ENCODE results near the gene SLC39A11.
"Not testable (repeated sequence)": the region's sequence is repeated elsewhere in the genome, so short reads cannot be mapped to it uniquely, and the experiment has no call there.

Gene SLC39A11, protein sequence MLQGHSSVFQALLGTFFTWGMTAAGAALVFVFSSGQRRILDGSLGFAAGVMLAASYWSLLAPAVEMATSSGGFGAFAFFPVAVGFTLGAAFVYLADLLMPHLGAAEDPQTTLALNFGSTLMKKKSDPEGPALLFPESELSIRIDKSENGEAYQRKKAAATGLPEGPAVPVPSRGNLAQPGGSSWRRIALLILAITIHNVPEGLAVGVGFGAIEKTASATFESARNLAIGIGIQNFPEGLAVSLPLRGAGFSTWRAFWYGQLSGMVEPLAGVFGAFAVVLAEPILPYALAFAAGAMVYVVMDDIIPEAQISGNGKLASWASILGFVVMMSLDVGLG

DNA sequence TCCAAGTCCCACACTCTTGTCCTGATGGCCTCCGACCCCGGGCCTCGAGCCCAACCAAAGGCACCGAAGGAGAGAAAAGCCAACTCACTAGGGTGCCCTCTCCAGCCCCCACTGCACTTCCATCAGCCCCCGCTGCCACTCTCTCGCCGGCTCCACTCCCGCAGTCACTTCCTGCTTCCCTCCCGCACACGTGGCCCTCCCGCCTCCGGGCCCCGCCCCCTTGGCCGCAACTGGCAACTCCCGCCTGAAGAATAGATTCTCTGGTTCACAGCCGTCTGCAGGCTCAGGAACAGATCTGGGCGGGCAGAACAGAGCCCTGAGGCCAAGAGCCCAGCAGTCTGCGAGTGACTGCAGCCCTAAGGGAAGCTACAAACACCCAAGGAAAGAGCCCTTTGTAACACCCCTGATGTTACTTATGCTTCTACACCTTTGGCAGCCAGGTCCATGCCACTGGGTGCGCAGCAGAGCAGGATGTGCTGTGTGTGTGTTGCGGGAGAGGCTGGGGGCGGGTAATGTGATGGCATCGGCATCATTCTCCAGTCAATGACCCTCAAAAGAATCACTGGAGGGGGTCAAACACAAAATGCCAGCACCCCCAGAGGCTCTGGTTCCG is at the start of gene SLC39A11:
SLC39A11 (minus strand) TSS at position 166 of the 613 bp plus-strand sequence. CDS start 3,924 bp downstream, outside the sequence.
- peak; percentile 98 for DNase-seq

DNA sequence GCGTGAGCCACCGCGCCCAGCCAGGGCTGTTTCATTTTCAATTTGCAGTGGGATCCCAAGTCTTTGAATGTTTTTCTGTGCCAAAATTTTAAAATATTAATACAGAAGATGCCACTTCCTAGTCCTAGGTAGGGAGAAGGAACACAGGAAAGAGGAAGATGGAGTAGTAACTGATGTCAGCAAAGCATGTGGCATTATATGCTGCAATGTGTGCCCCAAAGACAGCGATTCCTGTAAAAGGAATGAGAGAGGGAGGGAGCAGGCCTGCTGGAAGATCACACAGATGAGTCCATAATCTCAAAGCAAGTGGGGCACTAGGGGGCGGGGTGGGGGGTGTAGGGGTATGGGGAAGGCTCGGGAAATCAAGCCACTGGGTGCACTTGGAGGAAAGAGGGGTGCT is 48.9 kb upstream of the SLC39A11 start:
- peak; percentile 47 for DNase-seq

DNA sequence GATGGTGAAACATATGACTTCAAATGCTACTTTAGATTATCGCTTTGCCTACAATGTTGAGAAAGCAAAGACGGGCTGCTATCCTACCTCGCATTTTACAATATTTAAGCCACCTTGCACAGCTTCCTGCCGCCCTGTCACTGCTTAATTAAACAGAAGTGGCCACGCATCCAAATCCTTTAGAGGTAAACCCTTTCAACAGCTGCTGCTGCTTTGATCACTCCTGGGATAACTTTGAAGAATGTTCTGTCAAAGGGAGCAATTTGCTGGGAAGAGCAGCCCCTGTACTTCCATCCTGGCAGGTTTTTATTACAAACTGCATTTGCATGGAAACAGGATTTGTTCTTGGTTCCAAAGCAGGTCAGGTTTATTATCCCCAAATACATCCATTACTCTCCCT is 48.1 kb upstream of the SLC39A11 start:
- DNase-seq = peak; percentile 98

DNA sequence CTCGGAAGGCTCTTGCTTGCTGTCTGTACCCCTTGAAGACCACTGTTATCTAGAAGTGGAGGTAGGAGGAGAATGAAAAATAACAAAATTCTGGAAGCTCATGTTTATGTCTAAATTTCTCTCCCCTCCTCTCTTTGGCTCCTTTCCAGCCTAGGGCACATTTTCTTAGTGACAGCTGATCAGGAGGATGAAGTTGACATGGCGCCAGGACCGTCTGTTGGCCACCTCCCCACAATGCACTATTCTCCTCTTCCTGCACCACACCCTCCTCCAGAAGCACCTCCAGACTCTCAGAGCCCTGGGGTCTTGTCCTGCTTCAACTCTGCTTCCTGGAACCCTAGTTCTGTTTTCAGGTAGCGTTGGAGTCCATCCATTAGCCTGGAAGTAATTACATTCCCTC is 46.8 kb upstream of the SLC39A11 start:
- DNase-seq = peak; percentile 35

DNA sequence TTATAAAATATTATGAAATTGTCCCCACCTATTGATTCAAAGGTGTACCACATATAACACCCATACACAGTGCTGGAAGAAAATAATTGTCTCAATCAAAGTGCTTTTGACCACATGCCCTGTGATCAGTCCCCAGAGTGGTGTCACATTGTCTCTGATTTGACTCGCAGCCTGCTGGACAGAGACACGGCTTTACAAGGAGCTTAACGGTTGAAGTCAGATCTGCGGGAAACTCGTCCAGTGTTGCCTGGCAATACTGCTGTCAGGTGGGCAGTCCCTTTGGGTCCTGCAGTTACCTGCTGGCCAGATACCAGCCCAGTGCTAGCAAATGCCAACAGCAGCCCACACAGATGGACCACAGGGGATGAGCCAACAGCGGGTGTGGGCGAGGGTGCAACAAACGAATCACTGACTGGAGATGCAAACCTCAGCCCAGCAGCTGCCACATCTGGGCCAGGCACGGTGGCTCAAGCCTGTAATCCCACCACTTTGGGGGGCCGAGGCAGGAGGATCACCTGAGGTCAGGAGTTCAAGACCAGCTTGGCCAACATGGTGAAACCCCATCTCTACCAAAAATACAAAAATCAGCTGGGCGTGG is 46.2 kb upstream of the SLC39A11 start:
- peak; percentile 82 for DNase-seq

DNA sequence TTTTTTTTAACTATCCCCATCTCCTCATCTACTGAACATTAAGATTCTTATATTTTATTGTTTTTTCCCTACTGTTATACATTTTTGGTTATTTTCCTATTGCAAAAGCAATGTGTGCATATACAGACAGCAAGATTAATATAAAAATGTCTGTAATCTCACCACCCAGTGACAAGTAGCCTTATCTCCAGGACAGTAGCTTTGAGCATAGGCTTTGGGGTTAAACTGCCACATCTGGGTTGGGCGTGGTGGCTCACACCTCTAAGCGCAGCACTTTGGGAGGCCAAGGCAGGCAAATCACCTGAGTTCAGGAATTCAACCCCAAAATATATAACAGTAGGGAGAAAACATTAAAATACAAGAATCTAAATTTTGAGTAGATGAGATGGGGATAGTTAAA is 44.9 kb upstream of the SLC39A11 start:
- no peak for DNase-seq

DNA sequence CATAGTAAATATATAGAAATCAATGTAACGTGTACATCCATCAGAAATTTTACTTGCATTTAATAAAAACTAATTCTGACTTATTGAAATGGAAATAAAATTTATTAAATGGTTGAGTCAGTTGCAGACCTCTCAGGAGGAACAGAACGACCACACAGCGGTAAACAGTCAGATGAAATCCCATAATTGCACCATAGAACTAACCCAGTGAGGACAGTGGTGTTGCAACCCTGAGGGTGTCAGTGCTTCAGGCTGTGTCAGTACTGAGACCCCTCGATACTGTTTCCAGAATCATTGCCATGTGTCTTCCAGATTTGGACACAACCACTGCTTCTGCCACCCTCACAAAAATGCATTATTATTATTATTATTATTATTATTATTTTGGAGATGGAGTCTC is 43.3 kb upstream of the SLC39A11 start:
- DNase-seq = no peak

DNA sequence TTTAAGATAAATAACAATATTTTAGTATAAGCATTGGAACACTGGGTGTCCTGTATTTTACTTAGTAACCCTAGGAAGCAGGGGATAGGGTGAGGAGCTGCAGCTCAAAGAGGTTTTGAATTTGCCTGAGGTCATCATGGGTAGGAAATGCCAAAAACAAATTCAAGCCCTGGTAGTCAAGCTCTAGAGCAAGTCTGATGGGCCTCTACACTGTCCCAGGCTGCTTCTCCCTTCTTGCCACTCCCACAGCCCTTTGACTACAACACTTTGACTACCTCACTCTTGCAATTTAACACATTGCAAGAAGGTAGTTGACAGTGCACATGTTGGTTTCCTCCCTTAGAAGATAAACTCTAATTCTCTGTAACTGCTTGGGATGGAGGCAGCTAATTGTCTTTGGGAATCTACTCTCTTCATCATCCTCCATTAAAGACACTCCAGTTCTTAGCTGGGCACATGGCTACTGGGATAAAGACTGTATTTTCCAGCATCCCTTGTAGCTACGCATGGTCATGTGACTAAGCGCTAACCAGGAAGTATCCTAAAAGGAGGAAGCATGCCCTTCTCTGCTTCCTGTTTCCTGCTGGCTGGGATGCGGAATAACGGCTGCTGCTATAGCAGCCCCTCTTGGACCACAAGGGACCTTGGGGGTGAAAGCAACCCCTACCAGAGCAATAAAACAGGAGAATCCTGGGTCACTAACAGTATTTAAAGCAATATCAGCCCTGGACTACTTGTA is 41.6 kb upstream of the SLC39A11 start:
- DNase-seq = peak; percentile 49

DNA sequence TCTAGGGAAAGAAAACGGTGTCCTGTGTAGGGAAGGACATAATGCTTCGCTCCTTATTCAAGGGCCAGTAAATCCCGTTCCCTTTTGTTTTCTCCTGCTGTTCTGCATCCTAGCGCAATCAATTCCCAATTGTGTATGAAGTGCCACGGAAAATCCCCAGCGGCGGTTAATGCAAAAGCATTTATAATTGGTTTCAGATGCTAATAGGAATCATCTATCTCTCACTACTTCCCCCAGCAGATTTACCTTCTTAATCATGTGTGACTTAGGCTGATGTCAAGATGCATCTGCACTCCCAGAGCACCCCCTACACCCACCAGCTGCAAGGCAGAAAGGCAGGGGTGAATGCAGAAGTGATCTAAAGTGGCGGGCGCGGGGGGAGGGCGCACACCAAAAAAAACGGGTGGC is 39.6 kb upstream of the SLC39A11 start:
- DNase-seq = peak; percentile 82

DNA sequence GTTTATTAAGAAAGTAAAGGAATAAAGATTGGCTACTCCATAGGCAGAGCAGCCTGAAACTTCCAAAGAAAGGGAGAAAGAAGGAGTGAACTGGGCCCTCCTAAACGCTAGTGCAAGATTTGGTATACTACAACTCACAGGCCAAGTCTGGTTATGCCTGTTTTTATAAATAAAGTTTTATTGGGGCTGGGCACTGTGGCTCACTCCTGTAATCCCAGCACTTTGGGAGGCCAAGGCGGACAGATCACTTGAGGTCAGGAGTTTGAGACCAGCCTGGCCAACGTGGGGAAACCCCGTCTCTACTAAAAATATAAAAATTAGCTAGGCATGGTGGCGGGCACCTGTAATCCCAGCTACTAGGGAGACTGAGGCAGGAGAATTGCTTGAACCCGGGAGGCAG is 39.0 kb upstream of the SLC39A11 start:
- not testable (repeated sequence) for DNase-seq

DNA sequence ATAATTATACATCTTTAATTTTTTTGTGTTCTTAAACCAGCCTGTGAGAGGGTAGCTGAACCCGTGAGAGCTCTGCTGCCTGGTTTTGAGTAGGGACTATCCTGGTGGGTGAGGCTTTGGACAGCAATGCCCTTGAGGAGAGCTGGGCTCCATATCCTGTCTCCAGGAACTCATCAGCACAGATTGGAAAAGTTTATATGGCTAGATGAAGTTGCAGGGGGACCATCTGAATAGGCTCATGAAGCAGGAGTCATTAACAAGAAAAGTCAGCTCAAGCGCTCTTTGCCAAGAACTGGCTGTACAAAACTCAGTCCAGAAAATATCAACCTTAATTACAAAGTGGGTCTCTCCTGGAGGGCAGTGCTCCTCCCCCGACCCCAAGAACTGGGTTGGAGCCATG is 38.5 kb upstream of the SLC39A11 start:
- DNase-seq = no peak

DNA sequence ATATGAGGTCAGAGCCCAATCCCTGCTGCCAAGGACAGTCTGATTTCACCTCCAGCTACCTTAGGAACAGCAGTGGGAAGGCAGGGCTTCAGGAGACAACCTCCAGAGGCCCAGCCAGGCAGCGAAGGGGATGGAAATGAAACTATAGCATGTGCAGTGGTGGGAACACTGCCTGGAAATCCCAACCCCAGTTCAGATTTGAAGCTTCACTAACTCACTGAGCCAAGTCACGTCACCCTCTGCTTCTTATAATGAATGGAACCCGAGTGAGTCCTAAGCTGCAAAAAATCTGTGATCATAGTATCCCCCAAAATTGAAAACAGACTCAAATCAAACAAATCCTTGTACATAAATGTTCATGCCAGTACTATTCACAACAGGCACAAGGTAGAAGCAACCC is 36.0 kb upstream of the SLC39A11 start:
- no peak for DNase-seq

DNA sequence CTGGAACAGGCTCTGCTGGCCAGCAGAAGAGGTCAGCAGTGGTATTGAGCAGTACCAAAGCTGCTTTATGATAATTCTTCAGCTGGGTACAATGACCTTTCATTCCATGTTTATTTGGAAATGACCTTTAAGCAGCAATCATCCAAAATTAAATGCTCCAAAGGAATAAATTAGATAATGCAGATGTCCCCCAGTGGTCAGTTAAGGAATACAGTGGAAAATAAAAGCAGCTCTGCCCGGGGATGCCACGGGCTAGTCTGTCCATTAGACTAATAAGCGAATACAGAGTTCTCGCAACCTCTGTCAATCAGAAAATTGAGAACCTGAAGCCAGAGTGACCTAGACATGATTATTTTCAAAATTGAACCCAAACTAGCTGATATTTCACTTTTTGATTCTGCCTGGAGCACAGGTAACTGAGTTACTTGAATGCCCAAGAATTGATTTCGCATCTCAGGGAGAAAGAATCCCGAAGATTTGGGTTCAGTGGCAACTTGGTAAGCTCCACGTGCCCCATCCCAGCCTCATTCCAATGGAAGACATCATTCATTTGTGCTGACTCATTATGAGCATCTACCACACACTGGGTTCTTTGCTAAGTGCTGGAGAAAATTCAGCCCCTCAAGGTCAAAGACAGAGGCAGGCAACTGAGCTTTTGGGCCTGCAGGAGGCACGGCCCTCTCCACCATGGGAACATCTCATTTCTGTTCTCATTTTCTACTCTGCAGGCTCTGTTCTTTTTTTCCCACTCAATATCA is 34.4 kb upstream of the SLC39A11 start:
- no peak for DNase-seq

DNA sequence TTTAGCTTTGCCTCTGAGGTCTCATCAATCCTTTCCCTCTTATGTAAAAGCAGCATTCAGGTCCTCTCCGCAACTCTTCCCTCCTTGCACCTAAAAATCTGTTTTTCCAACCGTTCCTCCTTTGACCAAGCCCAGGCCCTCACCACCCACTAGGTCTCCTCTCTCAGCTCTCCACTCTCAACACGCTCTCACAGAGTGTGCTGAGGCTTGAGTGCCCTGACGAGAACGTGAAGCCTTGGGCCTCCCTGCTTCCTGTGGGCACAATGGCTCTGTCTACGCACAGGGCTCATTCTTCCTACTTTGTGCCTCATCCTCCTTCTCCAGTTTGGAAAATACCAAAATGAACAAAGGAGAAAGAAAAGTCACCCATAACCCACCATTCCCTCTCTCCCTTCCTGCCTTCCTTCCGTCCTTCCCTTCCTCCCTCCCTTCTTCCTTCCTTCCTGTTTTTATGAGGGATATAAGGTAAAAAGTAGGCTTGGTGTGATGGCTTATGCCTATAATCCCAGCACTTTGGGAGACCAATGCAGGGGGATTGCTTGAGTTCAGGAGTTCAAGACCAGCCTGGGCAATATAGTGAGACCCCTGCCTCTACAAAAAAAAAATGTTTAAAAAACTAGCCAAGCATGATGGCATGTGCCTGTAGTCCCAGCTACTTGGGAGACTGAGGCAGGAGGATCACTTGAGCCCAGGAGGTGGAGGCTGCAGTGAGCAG is 31.3 kb upstream of the SLC39A11 start:
- no peak for DNase-seq

DNA sequence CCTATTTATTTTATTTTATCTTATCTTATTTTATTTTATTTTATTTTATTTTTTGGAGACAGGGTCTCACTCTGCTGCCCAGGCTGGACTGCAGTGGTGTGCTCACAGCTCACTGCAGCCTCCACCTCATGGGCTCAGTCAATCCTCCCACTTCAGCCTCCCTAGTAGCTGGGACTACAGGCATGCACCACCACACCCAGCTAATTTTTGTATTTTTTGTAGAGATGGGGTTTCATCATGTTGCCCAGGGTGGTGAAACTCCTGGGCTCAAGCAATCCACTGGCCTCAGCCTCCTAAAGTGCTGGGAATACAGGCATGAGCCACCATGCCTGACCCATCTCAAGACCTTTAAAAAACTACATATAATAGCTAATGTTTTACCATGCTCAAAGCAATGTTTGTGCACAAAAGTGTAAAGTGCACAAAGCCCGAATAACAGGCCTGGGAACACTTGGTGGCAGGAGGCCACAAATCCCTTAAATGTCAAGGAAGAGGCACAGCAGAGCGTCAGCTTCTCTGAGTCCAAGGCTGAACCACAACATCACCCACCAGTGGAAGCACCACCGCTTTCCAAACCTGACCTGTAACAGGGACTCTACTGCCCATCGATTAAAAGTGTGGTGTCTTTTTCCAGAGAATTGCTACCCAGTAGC is 30.6 kb upstream of the SLC39A11 start:
- DNase-seq = no peak

DNA sequence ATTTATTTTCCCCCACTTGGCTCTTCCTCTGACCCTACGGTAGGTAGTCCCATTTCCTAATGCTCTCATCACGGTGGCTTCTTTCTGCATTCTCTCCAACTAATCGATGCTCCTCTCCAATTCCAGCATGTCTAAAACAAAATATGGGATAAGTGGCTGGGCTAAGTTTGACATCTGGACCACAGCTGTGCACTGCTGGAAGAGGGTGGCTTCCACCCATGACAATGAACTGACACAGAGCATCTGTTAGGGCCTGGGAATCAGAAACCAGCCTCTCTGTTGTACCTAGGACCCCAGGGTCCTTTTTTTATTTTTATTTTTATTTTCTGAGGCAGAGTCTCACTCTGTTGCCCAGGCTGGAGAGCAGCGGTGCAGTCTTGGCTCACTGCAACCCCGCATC is 29.0 kb upstream of the SLC39A11 start:
- DNase-seq = no peak

DNA sequence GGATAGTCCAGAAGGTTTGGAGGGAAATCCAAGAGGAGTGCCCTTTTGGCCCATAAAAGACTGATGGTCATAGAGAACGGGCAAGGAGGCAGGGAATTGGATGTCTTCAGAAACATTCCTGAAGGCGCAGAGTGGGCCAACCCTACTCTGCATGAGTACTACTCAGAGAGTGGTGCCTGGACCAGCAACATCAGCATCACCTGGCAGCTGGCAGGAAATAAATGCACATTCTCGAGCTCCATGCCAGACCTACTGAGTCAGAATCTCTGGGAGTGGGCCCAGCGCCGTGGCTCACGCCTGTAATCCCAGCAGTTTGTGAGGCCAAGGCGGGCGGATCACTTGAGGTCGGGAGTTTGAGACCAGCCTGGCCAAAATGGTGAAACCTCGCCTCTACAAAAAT is 27.1 kb upstream of the SLC39A11 start:
- peak; percentile 40 for DNase-seq

DNA sequence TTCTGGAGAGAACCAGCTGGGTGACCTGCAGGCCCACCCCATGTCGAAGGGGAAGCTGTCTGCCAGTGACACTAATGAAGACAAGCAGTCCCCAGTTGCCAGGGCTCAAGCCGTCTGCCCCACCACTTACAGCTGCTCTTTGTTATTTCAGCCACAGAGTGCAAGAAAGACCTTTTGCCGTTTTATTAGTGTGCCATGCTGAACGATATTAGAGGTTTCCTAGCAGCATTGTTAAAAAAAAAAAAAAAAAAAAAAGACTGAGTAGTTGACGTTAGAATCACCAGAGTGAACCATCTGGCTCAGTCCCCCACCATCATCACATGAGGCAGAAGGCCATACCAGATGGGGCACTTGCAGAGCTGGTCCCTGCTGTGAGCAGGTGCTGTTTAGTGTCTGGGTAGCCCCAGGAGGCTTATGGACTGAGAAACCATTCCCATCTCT is 26.5 kb upstream of the SLC39A11 start:
- DNase-seq = peak; percentile 98

DNA sequence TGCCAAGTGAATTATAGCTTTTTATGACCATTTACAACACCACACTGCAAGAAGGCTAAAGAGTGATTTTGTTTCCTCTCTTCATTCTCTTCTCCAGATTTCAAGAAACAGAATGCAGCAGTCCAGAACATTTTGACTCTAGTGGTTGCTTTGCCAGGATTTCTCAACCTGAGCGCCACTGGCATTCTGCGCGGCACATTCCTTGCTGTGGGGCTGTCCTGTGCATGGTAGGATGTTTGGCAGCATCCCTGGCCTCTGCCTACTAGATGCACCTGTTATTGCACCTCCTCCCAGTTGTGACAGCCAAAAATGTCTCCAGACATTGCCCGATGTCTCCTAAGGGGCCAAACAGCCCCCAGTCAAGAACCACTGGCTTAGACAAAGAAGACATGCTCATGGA is 25.7 kb upstream of the SLC39A11 start:
- no peak for DNase-seq

DNA sequence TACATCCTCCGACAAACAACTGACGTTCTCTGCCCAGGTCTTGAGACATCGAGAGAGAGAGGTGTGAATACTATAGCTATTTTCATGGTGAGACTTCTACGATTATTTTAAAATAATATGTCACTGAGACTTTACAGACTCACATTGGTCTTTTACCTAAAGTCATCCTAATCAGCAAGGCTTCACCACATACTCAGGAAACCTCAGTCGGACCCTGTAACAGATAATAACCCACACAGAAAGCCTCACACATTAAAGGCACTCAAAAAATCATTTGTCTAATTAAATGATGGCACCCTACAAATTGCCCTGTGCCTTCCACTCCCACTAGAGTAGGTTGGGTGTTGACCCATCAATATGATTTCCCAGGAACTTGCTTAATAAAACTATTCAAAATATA is 19.8 kb upstream of the SLC39A11 start:
- DNase-seq = no peak

DNA sequence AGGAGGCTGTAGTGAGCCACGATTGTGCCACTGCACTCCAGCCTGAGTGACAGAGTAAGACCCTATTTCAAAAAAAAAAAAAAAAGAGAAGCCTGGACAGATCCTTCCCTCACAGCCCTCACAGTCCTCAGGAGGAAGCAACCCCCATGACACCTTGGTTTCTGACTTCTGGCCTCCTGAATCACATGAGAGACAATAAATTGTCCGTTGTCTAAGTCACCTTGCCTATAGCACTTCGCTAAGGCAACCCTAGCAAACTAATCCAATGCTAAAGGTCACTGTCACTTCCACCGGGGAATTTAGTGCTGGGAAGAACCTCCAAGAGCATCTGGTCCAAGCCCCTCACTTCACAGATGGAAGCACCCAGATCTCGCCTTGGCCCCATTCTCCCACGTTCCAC is 18.9 kb upstream of the SLC39A11 start:
- DNase-seq = peak; percentile 48

DNA sequence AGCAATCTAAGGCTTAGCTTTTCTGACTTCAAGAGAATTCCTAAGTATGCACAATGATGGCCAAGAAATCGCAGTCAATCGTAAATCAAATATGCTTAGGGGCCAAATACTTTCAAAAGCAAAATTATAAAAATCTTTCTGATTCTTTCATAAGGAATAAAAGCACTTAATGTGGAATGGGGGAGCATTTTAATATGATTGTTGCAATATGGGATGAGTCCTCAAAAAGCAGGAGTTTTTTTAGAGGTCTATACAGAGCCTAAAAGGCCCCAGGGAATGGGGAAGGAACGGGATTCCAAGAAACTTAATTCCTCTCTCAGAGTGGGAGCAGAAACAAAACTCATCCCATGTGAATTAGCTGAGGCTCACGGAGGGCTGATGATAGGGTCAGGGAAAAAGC is 14.7 kb upstream of the SLC39A11 start:
- DNase-seq = no peak

Measured in NCI-H82 (cell line).